OCI-LY3 (cell line): ENCODE data around the gene MNAT1.

Source experiments
- EZH2phosphoT487 ChIP-seq: fragments of 200-600 bp; shearing (Covaris generic); IDR thresholded peaks from 2 replicates; pipeline ENCODE4 v1.6.1; 2018; ENCODE audit warnings: antibody characterized with exemption, mixed run types, low read depth
- TF ChIP-seq, protein P1 (sequence below): fragments of 200-600, 300-600 bp; sonication (generic); IDR thresholded peaks from 2 replicates; pipeline ENCODE4 v1.5.1; 2014; ENCODE audit warnings: antibody characterized with exemption, low read length, low read depth

DNA sequence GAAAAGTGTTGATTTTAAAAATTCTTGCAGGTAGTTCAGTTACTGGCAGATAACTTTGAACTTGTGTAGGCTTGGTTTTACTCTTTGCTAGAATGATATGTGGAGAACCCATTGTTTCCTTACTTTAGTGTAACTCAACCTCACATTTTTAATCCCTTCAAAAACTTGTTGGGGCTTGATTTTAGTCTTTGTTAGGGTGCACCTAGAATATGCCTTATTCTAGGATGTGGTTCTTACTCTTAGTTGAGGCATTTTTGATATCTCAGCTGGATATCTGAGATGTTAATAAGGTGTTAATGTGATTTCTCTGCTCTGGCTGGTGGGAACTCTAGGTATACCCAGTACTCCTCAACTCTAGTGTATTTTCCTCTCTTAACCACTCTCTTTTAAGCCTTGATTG lies 10.0 kb downstream of the MNAT1 start:
- TF ChIP-seq, protein P1, sequence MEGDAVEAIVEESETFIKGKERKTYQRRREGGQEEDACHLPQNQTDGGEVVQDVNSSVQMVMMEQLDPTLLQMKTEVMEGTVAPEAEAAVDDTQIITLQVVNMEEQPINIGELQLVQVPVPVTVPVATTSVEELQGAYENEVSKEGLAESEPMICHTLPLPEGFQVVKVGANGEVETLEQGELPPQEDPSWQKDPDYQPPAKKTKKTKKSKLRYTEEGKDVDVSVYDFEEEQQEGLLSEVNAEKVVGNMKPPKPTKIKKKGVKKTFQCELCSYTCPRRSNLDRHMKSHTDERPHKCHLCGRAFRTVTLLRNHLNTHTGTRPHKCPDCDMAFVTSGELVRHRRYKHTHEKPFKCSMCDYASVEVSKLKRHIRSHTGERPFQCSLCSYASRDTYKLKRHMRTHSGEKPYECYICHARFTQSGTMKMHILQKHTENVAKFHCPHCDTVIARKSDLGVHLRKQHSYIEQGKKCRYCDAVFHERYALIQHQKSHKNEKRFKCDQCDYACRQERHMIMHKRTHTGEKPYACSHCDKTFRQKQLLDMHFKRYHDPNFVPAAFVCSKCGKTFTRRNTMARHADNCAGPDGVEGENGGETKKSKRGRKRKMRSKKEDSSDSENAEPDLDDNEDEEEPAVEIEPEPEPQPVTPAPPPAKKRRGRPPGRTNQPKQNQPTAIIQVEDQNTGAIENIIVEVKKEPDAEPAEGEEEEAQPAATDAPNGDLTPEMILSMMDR = no peak
- TF ChIP-seq EZH2phosphoT487 = no peak
